CD14-positive monocyte (primary cell): Measurements from ENCODE around the gene MTHFR. TPM values are rescaled to one million over a fixed set of nuclear protein-coding genes. Genes with fewer than 3 reads are reported as not detected.

Experiments used
- DNase-seq, 3 donors: peaks; one replicate each; pipeline ENCODE4 v3.0.0-alpha.2; 2011 to 2022
- H2AFZ ChIP-seq: 2 replicates; pipeline ENCODE4 v1.6.0; 2012; ENCODE audit warnings: mild to moderate bottlenecking, low read depth, low read length, inconsistent platforms; ENCODE audit not compliant: insufficient read depth, poor library complexity, severe bottlenecking
- H3K27ac ChIP-seq, 2 donors: 1 replicate in 1 of 2; 2 replicates in 1 of 2; pipeline ENCODE4 v1.5.1; 2012 to 2013; ENCODE audit warnings: low read length in 2 of 2, control low read depth in 1 of 2, inconsistent platforms in 1 of 2, low read depth in 1 of 2, mild to moderate bottlenecking in 1 of 2
- H3K27me3 ChIP-seq, 2 donors: one replicate each; pipeline versions ENCODE4 v1.6.0 to v1.6.1; 2011 to 2013; ENCODE audit warnings: low read length in 2 of 2; ENCODE audit not compliant: control insufficient read depth in 2 of 2, insufficient read depth in 2 of 2
- H3K36me3 ChIP-seq, 2 donors: replicated peaks in 1 of 2; 1 replicate in 1 of 2; 2 replicates in 1 of 2; pipeline versions ENCODE4 v1.5.1 to v1.6.1; 2012 to 2013; ENCODE audit warnings: low read length in 2 of 2, control low read depth in 1 of 2, inconsistent platforms in 1 of 2, mild to moderate bottlenecking in 1 of 2; ENCODE audit not compliant: insufficient read depth in 2 of 2, control insufficient read depth in 1 of 2
- H3K4me1 ChIP-seq, 2 donors: 1 replicate in 1 of 2; 2 replicates in 1 of 2; pipeline versions ENCODE4 v1.5.1 to v1.6.1; 2012 to 2013; ENCODE audit warnings: low read length in 2 of 2, control low read depth in 1 of 2, inconsistent platforms in 1 of 2, mild to moderate bottlenecking in 1 of 2, moderate library complexity in 1 of 2; ENCODE audit not compliant: insufficient read depth in 2 of 2, control insufficient read depth in 1 of 2
- H3K4me2 ChIP-seq: replicated peaks from 2 replicates; pipeline ENCODE3; 2012; ENCODE audit warnings: low read length, moderate library complexity, mild to moderate bottlenecking; ENCODE audit not compliant: poor library complexity, severe bottlenecking; ENCODE audit errors: extremely low read depth
- H3K4me3 ChIP-seq, 3 experiments: fragments of 200-600 bp in 1 of 3; sonication (generic) in 1 of 3; replicated peaks in 1 of 3; 1 replicate in 2 of 3; 2 replicates in 1 of 3; pipeline ENCODE4 v1.5.1; 2011 to 2013; ENCODE audit warnings: low read length in 3 of 3, mild to moderate bottlenecking in 3 of 3, control low read depth in 2 of 3, low read depth in 2 of 3, inconsistent platforms in 1 of 3, moderate library complexity in 1 of 3
- H3K79me2 ChIP-seq: 2 replicates; pipeline ENCODE4 v1.6.0; 2012; ENCODE audit warnings: mild to moderate bottlenecking, control low read depth, inconsistent platforms, low read length, moderate library complexity; ENCODE audit not compliant: insufficient read depth
- H3K9ac ChIP-seq: 2 replicates; pipeline ENCODE4 v1.6.0; 2017; ENCODE audit warnings: low read length, mild to moderate bottlenecking; ENCODE audit not compliant: insufficient read depth, poor library complexity, severe bottlenecking
- H3K9me3 ChIP-seq, 2 donors: replicated peaks in 1 of 2; 1 replicate in 1 of 2; 2 replicates in 1 of 2; pipeline versions ENCODE4 v1.5.1 to v1.6.1; 2012 to 2013; ENCODE audit warnings: low read length in 2 of 2, control low read depth in 1 of 2; ENCODE audit not compliant: control insufficient read depth in 1 of 2, insufficient read depth in 1 of 2
- H4K20me1 ChIP-seq: 2 replicates; pipeline ENCODE4 v1.6.0; 2012; ENCODE audit warnings: mild to moderate bottlenecking, low read length, control low read depth, moderate library complexity; ENCODE audit not compliant: insufficient read depth
- H3K27ac Mint-ChIP-seq, 7 donors: one replicate each; pipeline ENCODE4 v1.8.0; 2020; ENCODE audit warnings: mild to moderate bottlenecking in 7 of 7, mixed read lengths in 7 of 7, moderate library complexity in 6 of 7, inconsistent platforms in 2 of 7
- H3K27me3 Mint-ChIP-seq, 3 donors: one replicate each; pipeline ENCODE4 v1.8.0; 2021 to 2022; ENCODE audit warnings: low read depth in 3 of 3, mild to moderate bottlenecking in 3 of 3, mixed read lengths in 3 of 3, moderate library complexity in 3 of 3, inconsistent platforms in 1 of 3
- H3K36me3 Mint-ChIP-seq, 2 donors: one replicate each; pipeline ENCODE4 v1.8.0; 2020; ENCODE audit warnings: mixed read lengths in 2 of 2, inconsistent platforms in 1 of 2, mild to moderate bottlenecking in 1 of 2
- H3K4me1 Mint-ChIP-seq: one replicate; pipeline ENCODE4 v1.8.0; 2020; ENCODE audit warnings: mild to moderate bottlenecking, mixed read lengths
- H3K4me3 Mint-ChIP-seq, 2 donors: one replicate each; pipeline ENCODE4 v1.8.0; 2020; ENCODE audit warnings: mild to moderate bottlenecking in 2 of 2, mixed read lengths in 2 of 2, moderate library complexity in 1 of 2
- H3K9me3 Mint-ChIP-seq, 7 donors: one replicate each; pipeline ENCODE4 v1.8.0; 2020 to 2022; ENCODE audit warnings: mixed read lengths in 7 of 7, mild to moderate bottlenecking in 6 of 7, moderate library complexity in 6 of 7, inconsistent platforms in 2 of 7
- CTCF ChIP-seq: fragments of 200-600 bp; IDR thresholded peaks from one replicate; pipeline ENCODE4 v1.8.0; 2022; ENCODE audit warnings: antibody characterized with exemption, mild to moderate bottlenecking
- WGBS: methylation state at CpG from one replicate; pipeline ENCODE4 v1.1.5; 2013; ENCODE audit warnings: missing lambda C conversion rate; ENCODE audit not compliant: insufficient coverage; 5-methylcytosine and 5-hydroxymethylcytosine counted together
- intact Hi-C, 2 donors: fragments of 100-400 bp; cut with micrococcal nuclease; formaldehyde crosslinking; loops; one replicate each; pipeline versions ENCODE4 v1.15.0 to v1.15.1; 2023
- polyA plus RNA-seq, 3 donors: library from polyadenylated mRNA; depleted of rRNA in 1 of 3; unstranded in 2 of 3; stranded (reverse) in 1 of 3; fragments of 300-500 nt in 2 of 3; fragments of >200 nt in 1 of 3; fragmentation: Illumina TruSeq in 2 of 3; gene quantifications; 1 replicate in 2 of 3; 2 replicates in 1 of 3; pipeline ENCODE4 v1.2.3, GENCODE V29; 2012 to 2021
- small RNA-seq: library from RNA; depleted of rRNA; stranded (forward); fragments of <200 nt; gene quantifications from one replicate; pipeline ENCODE3, GENCODE V24; 2012; ENCODE audit warnings: low read depth; ENCODE audit not compliant: insufficient read length

The MTHFR gene
- polyA plus RNA-seq, 3 donors, result 4.5 to 41.9 (median 8.5) TPM

- H3K36me3 Mint-ChIP-seq, result peaks cover 4 to 16% of the 10 kb centered on the region in 2 donors
- H3K27ac ChIP-seq, result peak within 1 kb of the TSS; percentile 98
- WGBS, result under 1% methylated on average over 44 of the region's 59 CpGs
- H3K9ac ChIP-seq, result peak within 1 kb of the TSS; percentile 99
- H3K27me3 Mint-ChIP-seq, result peaks cover 0 to 1% (median 1%) of the 10 kb centered on the region in 3 donors
- H3K9me3 Mint-ChIP-seq, result no peaks in the 10 kb centered on the region
- DNase-seq, result peak; percentile 91 to 94 (median 92)
- H3K4me2 ChIP-seq, result peak within 1 kb of the TSS; percentile 77
- peak within 1 kb of the TSS; percentile 85 to 93 (median 88) for H3K4me3 ChIP-seq
- peaks cover 60% of the 10 kb centered on the region for H3K79me2 ChIP-seq
- peaks cover 19% of the 10 kb centered on the region for H4K20me1 ChIP-seq
- H3K27ac Mint-ChIP-seq, result peak within 1 kb of the TSS; percentile 98 to 100 (median 99)
- peaks cover 83 to 90% of the 10 kb centered on the region in 2 donors for H3K4me1 ChIP-seq
- intact Hi-C loops, result loop anchor here (2.0 to 10.0 kb wide), 5 partner anchors 15 to 446 kb away; no protein-coding TSS in a partner anchor
- H3K4me1 Mint-ChIP-seq, result peaks cover 87% of the 10 kb centered on the region
- H2AFZ ChIP-seq, result peak within 1 kb of the TSS; percentile 73
- peak within 1 kb of the TSS; percentile 93 to 98 for H3K4me3 Mint-ChIP-seq
- no peak for TF ChIP-seq CTCF
- H3K27me3 ChIP-seq, result no peaks in the 10 kb centered on the region
- no peaks in the 10 kb centered on the region for H3K9me3 ChIP-seq
- H3K36me3 ChIP-seq, result peaks cover 0 to 1% of the 10 kb centered on the region in 2 donors
Measured at GRCh38 chr1:11735854-11736745, 69.7 kb downstream of the MTHFR start, which contains the start of gene AGTRAP. Gene AGTRAP, plus strand, starts transcription at chr1:11736136. Its CDS starts 73 bp downstream, at chr1:11736209.

Small RNAs within 50 kb of the gene (small RNA-seq; reads per million reads assigned to genes)
- not detected for gene RF02156
- gene RF02157, result not detected
- not detected for gene RF02158

Other genes with a start within 250 kb of the MTHFR start
- under 1 TPM in 1 of 3 donors, not detected in 2; 0.08 TPM for gene FBXO2, start 151.5 kb downstream of the MTHFR start, polyA plus RNA-seq
- 10 to 100 TPM in 1 of 3 donors, 1 to 10 TPM in 2; 1.5 to 17.8 (median 2.0) TPM for gene FBXO44, start 151.1 kb downstream of the MTHFR start, polyA plus RNA-seq
- 10 to 100 TPM; 28.5 to 45.9 (median 45.7) TPM for gene FBXO6, start 141.8 kb downstream of the MTHFR start, polyA plus RNA-seq
- 10 to 100 TPM; 50.4 to 71.3 (median 57.8) TPM for gene MAD2L2, start 124.8 kb downstream of the MTHFR start, polyA plus RNA-seq
- under 1 TPM; 0.14 to 0.27 (median 0.18) TPM for gene DRAXIN, start 114.3 kb downstream of the MTHFR start, polyA plus RNA-seq
- gene AGTRAP, start 69.8 kb downstream of the MTHFR start, polyA plus RNA-seq, result 100 to 1,000 TPM; 420 to 938 (median 842) TPM
- under 1 TPM in 1 of 3 donors, not detected in 2; 0.05 TPM for gene C1orf167, start 43.8 kb downstream of the MTHFR start, polyA plus RNA-seq
- gene CLCN6, start 227 bp upstream of the MTHFR start, polyA plus RNA-seq, result 10 to 100 TPM in 1 of 3 donors, 1 to 10 TPM in 2; 3.8 to 37.1 (median 4.2) TPM
- gene NPPA, start 41.8 kb upstream of the MTHFR start, polyA plus RNA-seq, result not detected
- gene NPPB, start 53.0 kb upstream of the MTHFR start, polyA plus RNA-seq, result not detected
- 10 to 100 TPM; 31.7 to 74.0 (median 54.0) TPM for gene KIAA2013, start 120.5 kb upstream of the MTHFR start, polyA plus RNA-seq
- 10 to 100 TPM; 44.5 to 53.4 (median 53.1) TPM for gene PLOD1, start 128.8 kb upstream of the MTHFR start, polyA plus RNA-seq
- 10 to 100 TPM; 26.3 to 35.8 (median 30.3) TPM for gene MFN2, start 174.5 kb upstream of the MTHFR start, polyA plus RNA-seq
- gene MIIP, start 213.5 kb upstream of the MTHFR start, polyA plus RNA-seq, result 100 to 1,000 TPM in 1 of 3 donors, 10 to 100 TPM in 2; 45.9 to 111 (median 56.4) TPM